Sigmoid colon (tissue), 4 donors: Measurements from ENCODE around the gene UBA7.

ENCODE experiments used
- EP300 ChIP-seq, 4 donors: sonication (generic); formaldehyde crosslinking; IDR thresholded peaks; one replicate each; pipeline ENCODE4 v1.6.1; 2017; ENCODE audit warnings: antibody characterized with exemption in 4 of 4
- POLR2A ChIP-seq, 2 donors: fragments of 450-650 bp; IDR thresholded peaks; one replicate each; pipeline ENCODE4 v1.6.1; 2016; ENCODE audit warnings: antibody characterized with exemption in 2 of 2, mild to moderate bottlenecking in 2 of 2, moderate library complexity in 2 of 2
- POLR2AphosphoS5 ChIP-seq, 4 donors: sonication (generic); formaldehyde crosslinking; IDR thresholded peaks; one replicate each; pipeline ENCODE4 v1.6.1; 2017; ENCODE audit warnings: antibody characterized with exemption in 4 of 4
- TF ChIP-seq, protein P1 (sequence below), 4 experiments: fragments of 450-650 bp in 3 of 4; fragments of 200-600 bp in 1 of 4; IDR thresholded peaks; one replicate each; pipeline ENCODE4 v1.5.1; 2016 to 2019; ENCODE audit warnings: antibody characterized with exemption in 4 of 4, mild to moderate bottlenecking in 3 of 4, moderate library complexity in 2 of 4

DNA sequence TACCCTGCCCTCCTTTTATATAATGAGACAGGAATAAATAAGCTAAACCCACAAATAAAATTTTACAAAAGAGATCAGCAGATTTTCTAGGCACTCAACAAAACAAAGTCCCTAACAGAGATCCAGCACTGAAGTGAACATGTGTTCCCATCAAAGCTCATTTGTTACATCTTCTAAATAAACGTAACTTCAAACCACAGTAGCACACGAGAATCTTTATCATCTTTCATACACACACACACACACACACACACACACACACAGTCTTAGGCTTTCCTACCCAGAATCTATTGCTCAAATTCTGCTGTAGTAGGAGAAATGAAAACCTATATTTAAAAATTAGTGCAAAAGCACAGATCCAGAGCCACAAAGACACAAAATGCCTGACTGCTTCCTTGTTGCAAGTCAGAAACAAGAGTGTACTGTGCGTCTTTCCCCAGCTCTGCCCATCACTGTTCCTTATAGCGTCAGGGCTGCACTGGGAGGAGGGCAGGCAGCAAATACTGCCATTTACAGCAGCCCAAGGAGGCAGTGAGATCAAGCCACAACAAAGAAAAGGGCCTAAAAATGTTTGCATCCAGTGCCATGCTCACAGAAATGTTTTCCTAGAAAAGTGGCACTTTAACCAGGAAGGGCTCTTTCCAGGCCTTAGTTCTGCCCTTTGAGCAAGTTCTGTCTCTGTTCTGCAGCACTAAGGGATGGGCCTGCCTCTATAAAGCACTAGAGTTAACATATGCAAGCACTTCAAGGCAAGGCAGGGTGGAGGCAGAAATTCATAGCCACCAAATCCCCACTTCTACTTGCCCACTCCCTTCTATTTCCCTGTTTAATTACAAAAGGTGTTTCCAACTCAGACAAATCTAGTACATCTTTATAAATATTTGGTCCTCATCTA is 33.4 kb downstream of the UBA7 start:
- TF ChIP-seq, protein P1, sequence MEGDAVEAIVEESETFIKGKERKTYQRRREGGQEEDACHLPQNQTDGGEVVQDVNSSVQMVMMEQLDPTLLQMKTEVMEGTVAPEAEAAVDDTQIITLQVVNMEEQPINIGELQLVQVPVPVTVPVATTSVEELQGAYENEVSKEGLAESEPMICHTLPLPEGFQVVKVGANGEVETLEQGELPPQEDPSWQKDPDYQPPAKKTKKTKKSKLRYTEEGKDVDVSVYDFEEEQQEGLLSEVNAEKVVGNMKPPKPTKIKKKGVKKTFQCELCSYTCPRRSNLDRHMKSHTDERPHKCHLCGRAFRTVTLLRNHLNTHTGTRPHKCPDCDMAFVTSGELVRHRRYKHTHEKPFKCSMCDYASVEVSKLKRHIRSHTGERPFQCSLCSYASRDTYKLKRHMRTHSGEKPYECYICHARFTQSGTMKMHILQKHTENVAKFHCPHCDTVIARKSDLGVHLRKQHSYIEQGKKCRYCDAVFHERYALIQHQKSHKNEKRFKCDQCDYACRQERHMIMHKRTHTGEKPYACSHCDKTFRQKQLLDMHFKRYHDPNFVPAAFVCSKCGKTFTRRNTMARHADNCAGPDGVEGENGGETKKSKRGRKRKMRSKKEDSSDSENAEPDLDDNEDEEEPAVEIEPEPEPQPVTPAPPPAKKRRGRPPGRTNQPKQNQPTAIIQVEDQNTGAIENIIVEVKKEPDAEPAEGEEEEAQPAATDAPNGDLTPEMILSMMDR (IDR thresholded peaks at IDR 0.05): no peak
- no peak for TF ChIP-seq POLR2A (IDR thresholded peaks at IDR 0.05)
- no peak for TF ChIP-seq POLR2AphosphoS5 (IDR thresholded peaks at IDR 0.05)
- no peak for TF ChIP-seq EP300 (IDR thresholded peaks at IDR 0.05)
